Esophagus (tissue), 2 donors: ENCODE results near the gene DRC3. TPM values are rescaled to one million over a fixed set of nuclear protein-coding genes. Genes with fewer than 3 reads are reported as not detected.

Source experiments
- H3K27ac ChIP-seq, 2 donors: one replicate each; pipeline ENCODE4 v1.5.1; 2013; ENCODE audit warnings: low read depth in 2 of 2, mild to moderate bottlenecking in 2 of 2, inconsistent platforms in 1 of 2, low read length in 1 of 2, moderate library complexity in 1 of 2
- H3K27me3 ChIP-seq, 2 donors: one replicate each; pipeline ENCODE4 v1.6.1; 2013; ENCODE audit warnings: low read length in 2 of 2, control low read depth in 1 of 2, mild to moderate bottlenecking in 1 of 2; ENCODE audit not compliant: insufficient read depth in 2 of 2, control insufficient read depth in 1 of 2
- H3K36me3 ChIP-seq, 2 donors: one replicate each; pipeline ENCODE4 v1.6.1; 2013; ENCODE audit warnings: low read length in 1 of 2; ENCODE audit not compliant: control insufficient read depth in 2 of 2, insufficient read depth in 2 of 2
- H3K4me1 ChIP-seq, 2 donors: one replicate each; pipeline ENCODE4 v1.6.1; 2013; ENCODE audit warnings: low read length in 1 of 2; ENCODE audit not compliant: control insufficient read depth in 2 of 2, insufficient read depth in 2 of 2
- H3K4me3 ChIP-seq, 2 donors: one replicate each; pipeline ENCODE4 v1.5.1; 2013; ENCODE audit warnings: low read length in 2 of 2, mild to moderate bottlenecking in 2 of 2, low read depth in 1 of 2, moderate library complexity in 1 of 2
- H3K9me3 ChIP-seq, 2 donors: one replicate each; pipeline ENCODE4 v1.6.1; 2013; ENCODE audit warnings: mild to moderate bottlenecking in 2 of 2, low read depth in 1 of 2, low read length in 1 of 2, moderate library complexity in 1 of 2; ENCODE audit not compliant: control insufficient read depth in 2 of 2, insufficient read depth in 1 of 2
- WGBS, 2 donors: extraction: QIAGEN DNeasy Blood & Tissue Kit; methylation state at CpG; one replicate each; pipeline ENCODE4 v1.1.7; 2013; 5-methylcytosine and 5-hydroxymethylcytosine counted together
- polyA plus RNA-seq, 2 donors: library from polyadenylated mRNA; stranded (reverse); fragments of 200-250 nt; gene quantifications; one replicate each; pipeline ENCODE4 v1.2.3, GENCODE V29; 2013
- donor health status: healthy with polysubstance abuse.
- donor health status: Bipolar disorder and iron deficiency.

The DRC3 gene
- polyA plus RNA-seq, 2 donors: 0.72 to 1.4 TPM

- Histone ChIP-seq H3K36me3 (no peaks in the 10 kb centered on the region), H3K4me3 (no peak overlapping the region), H3K4me1 (peaks cover 0 to 6% of the 10 kb centered on the region in 2 donors), H3K27ac (no peak overlapping the region), H3K27me3 (no peaks in the 10 kb centered on the region), H3K9me3 (no peaks in the 10 kb centered on the region)
- whole genome bisulfite sequencing, 2 donors: 83 to 84% methylated on average over 7 of the region's 7 CpGs
Observed at GRCh38 chr17:17987187-17987896, 14.7 kb downstream of the DRC3 start.

GRCh38 chr17:17987901-17988300 lies 15.2 kb downstream of the DRC3 start:
- no peak overlapping the region for H3K4me3 ChIP-seq
- peaks cover 0 to 6% of the 10 kb centered on the region in 2 donors for H3K4me1 ChIP-seq
- no peak overlapping the region for H3K27ac ChIP-seq
- no peaks in the 10 kb centered on the region for H3K36me3 ChIP-seq
- no peaks in the 10 kb centered on the region for H3K9me3 ChIP-seq
- WGBS, 2 donors: 76 to 77% methylated on average over 14 of the region's 14 CpGs
- H3K27me3 ChIP-seq: no peaks in the 10 kb centered on the region

GRCh38 chr17:17988427-17988945 lies 15.8 kb downstream of the DRC3 start:
- no peak overlapping the region for H3K4me3 ChIP-seq
- H3K27ac ChIP-seq: no peak overlapping the region
- H3K9me3 ChIP-seq: no peaks in the 10 kb centered on the region
- WGBS, 2 donors: 87 to 89% methylated on average over 7 of the region's 7 CpGs
- no peaks in the 10 kb centered on the region for H3K36me3 ChIP-seq
- no peaks in the 10 kb centered on the region for H3K27me3 ChIP-seq
- H3K4me1 ChIP-seq: peaks cover 0 to 6% of the 10 kb centered on the region in 2 donors

- Histone ChIP-seq H3K9me3 (no peaks in the 10 kb centered on the region), H3K4me1 (peaks cover 0 to 6% of the 10 kb centered on the region in 2 donors), H3K36me3 (no peaks in the 10 kb centered on the region), H3K27me3 (no peaks in the 10 kb centered on the region), H3K27ac (no peak overlapping the region), H3K4me3 (no peak overlapping the region)
- WGBS, 2 donors: 93 to 94% methylated on average over 9 of the region's 9 CpGs
Observed at GRCh38 chr17:17989081-17989480, 16.4 kb downstream of the DRC3 start.

GRCh38 chr17:17989618-17990017 lies 17.0 kb downstream of the DRC3 start:
- Histone ChIP-seq H3K4me1 (peaks cover 0 to 11% of the 10 kb centered on the region in 2 donors), H3K9me3 (no peaks in the 10 kb centered on the region), H3K27me3 (no peaks in the 10 kb centered on the region), H3K27ac (no peak overlapping the region), H3K4me3 (no peak overlapping the region), H3K36me3 (no peaks in the 10 kb centered on the region)
- 89 to 91% methylated on average over 10 of the region's 10 CpGs for WGBS, 2 donors

GRCh38 chr17:17990282-17990681 lies 17.6 kb downstream of the DRC3 start:
- Histone ChIP-seq H3K27me3 (no peaks in the 10 kb centered on the region), H3K27ac (peak overlapping the region; percentile 13 to 41), H3K4me3 (no peak overlapping the region), H3K4me1 (peaks cover 0 to 11% of the 10 kb centered on the region in 2 donors), H3K9me3 (no peaks in the 10 kb centered on the region), H3K36me3 (peaks cover 0 to 3% of the 10 kb centered on the region in 2 donors)
- WGBS, 2 donors: 53 to 67% methylated on average over 2 of the region's 2 CpGs

- Histone ChIP-seq H3K9me3 (no peaks in the 10 kb centered on the region), H3K27me3 (no peaks in the 10 kb centered on the region), H3K4me3 (no peak overlapping the region), H3K27ac (no peak overlapping the region), H3K4me1 (peaks cover 0 to 11% of the 10 kb centered on the region in 2 donors), H3K36me3 (peaks cover 0 to 3% of the 10 kb centered on the region in 2 donors)
- WGBS, 2 donors: 90 to 92% methylated on average over 2 of the region's 2 CpGs
Observed at GRCh38 chr17:17993366-17993765, 20.7 kb downstream of the DRC3 start.

- 96 to 98% methylated on average over 12 of the region's 12 CpGs for WGBS, 2 donors
- no peaks in the 10 kb centered on the region for H3K27me3 ChIP-seq
- no peak overlapping the region for H3K4me3 ChIP-seq
- peaks cover 0 to 3% of the 10 kb centered on the region in 2 donors for H3K36me3 ChIP-seq
- peaks cover 0 to 11% of the 10 kb centered on the region in 2 donors for H3K4me1 ChIP-seq
- H3K27ac ChIP-seq: no peak overlapping the region
- no peaks in the 10 kb centered on the region for H3K9me3 ChIP-seq
Observed at GRCh38 chr17:17993852-17994251, 21.2 kb downstream of the DRC3 start.

GRCh38 chr17:17994271-17995069 lies 21.8 kb downstream of the DRC3 start:
- H3K36me3 ChIP-seq: peaks cover 0 to 3% of the 10 kb centered on the region in 2 donors
- peaks cover 0 to 11% of the 10 kb centered on the region in 2 donors for H3K4me1 ChIP-seq
- no peaks in the 10 kb centered on the region for H3K27me3 ChIP-seq
- no peaks in the 10 kb centered on the region for H3K9me3 ChIP-seq
- H3K4me3 ChIP-seq: no peak overlapping the region
- H3K27ac ChIP-seq: peak overlapping the region in 1 of 2 donors; percentile 17
- 64 to 68% methylated on average over 18 of the region's 18 CpGs for WGBS, 2 donors
